GM12874 (cell line): Measurements from ENCODE around the gene NDUFAF2.
A peak's percentile ranks its signal among the peaks of the same experiment; 100 is the strongest.

Experiments used
- TF ChIP-seq, protein P1 (sequence below): IDR thresholded peaks from 2 replicates; pipeline ENCODE4 v1.5.1; 2011; ENCODE audit warnings: low read depth, mild to moderate bottlenecking, control low read depth, low read length, moderate library complexity; ENCODE audit not compliant: insufficient read depth

Gene NDUFAF2

DNA sequence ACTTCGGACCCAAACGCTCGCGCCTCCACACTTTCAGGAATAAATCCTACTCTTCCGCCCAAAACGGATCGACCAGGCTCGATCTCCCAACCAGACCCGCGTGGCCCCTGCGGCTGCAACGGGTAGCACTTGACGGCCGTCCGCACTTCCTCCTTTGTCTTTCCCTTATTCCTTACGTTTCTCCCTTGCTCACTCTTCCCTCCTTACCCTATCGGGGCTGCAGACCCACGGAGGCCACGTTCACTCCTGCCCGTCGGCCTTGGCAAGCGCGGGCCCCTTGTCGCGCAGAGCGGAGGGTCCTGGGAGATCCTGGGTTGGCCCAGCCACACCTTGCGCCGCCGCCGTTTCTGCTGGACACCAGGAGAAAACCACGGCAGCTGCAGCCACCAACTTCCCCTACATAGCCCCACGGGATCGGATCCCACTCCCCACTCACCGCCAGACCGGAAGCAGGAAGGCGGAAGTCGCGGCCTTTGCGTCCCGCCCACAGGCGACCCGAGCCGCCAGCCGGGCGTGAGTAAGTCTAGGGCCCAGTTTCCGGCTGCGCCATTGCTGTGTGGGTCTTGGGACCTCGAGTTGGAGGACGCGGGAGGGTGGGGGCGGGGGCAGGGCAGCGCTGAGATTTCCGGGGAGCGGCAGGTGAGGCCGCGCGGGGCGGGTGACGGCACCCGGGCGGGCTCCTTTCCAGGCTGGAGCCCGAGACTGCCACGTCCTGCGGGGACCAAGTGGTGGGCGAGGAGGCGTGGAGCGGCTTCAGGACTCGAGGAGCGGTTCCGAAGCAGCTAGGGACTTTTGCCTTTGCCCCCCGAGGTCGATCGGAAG lies 217.2 kb downstream of the NDUFAF2 start, which contains the start of gene SMIM15:
Gene SMIM15 (minus strand): TSS at position 459 of the 822 bp plus-strand sequence. CDS start 2,297 bp downstream, outside the sequence.
- TF ChIP-seq, protein P1, sequence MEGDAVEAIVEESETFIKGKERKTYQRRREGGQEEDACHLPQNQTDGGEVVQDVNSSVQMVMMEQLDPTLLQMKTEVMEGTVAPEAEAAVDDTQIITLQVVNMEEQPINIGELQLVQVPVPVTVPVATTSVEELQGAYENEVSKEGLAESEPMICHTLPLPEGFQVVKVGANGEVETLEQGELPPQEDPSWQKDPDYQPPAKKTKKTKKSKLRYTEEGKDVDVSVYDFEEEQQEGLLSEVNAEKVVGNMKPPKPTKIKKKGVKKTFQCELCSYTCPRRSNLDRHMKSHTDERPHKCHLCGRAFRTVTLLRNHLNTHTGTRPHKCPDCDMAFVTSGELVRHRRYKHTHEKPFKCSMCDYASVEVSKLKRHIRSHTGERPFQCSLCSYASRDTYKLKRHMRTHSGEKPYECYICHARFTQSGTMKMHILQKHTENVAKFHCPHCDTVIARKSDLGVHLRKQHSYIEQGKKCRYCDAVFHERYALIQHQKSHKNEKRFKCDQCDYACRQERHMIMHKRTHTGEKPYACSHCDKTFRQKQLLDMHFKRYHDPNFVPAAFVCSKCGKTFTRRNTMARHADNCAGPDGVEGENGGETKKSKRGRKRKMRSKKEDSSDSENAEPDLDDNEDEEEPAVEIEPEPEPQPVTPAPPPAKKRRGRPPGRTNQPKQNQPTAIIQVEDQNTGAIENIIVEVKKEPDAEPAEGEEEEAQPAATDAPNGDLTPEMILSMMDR, result no peak

DNA sequence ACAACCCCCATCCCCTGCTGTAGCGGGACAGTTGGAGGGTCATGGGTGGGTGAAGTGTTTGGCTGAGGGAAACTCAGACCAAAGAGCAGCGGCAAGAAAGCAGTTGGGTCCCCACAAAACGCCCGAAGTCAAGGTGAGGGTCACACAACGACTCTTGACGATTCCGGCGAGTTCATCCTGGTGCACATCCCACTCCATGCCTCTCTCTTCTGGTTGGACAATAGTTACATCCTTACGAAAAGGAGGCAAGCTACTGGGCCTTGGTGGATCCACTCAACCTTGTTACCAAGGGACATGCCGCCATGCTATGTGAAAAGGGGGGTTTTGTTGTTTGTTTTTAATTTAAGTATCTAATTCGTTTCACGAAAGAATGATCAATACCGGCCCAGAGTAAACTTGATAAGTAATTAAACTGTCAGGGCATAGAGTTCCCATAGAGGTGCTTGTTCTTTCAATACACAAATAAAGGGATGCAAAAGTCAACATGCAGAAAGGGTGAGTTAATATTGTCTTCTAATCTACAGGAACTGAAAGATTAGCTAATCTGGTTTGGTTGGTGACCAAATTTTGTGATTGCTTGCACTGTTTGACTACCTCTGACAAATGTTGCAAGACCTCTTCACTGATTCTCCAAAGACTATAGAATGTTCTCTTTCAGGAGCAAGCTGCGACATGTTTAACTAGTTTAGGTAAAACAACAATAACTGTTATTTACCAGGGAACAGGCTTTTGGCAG lies 218.0 kb downstream of the NDUFAF2 start:
- TF ChIP-seq, protein P1, result no peak

DNA sequence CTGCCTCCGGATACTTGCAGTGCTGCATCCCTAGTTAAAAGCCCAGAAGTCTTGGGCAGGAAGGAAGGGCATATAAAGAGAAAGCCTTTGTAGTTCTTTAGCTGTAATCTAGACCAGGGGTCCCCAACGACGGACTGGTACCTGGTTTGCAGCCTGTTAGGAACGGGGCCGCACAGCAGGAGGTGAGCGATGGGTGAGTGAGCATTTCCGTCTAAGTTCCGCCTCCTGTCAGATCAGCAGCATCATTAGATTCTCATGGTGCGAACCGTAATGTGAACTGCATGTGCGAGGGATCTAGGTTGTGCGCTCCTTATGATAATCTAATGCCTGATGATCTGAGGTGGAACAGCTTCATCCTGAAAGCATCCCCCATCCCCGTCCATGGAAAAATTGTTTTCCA lies 218.9 kb downstream of the NDUFAF2 start:
- TF ChIP-seq, protein P1, result no peak

DNA sequence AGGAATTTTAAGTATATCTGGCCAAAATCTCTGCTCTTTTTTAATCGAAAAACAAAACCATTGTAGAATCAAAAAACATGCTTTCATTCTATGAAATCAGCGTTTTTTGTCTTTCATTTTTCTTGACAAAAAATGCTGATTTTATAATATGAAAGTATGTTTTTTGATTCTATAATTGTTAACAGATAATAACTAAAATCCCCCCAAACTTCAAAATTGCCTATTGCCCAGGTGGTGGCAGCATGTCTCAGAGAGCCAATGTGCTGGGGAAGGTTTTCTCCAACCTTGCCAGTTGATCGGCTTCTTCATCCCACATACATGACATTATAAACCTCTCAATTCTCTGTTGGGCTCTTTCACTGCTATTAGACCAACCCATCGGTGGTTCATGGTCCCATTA lies 222.4 kb downstream of the NDUFAF2 start:
- TF ChIP-seq, protein P1, result peak; percentile 38; the same call in 1 of the 2 replicates

DNA sequence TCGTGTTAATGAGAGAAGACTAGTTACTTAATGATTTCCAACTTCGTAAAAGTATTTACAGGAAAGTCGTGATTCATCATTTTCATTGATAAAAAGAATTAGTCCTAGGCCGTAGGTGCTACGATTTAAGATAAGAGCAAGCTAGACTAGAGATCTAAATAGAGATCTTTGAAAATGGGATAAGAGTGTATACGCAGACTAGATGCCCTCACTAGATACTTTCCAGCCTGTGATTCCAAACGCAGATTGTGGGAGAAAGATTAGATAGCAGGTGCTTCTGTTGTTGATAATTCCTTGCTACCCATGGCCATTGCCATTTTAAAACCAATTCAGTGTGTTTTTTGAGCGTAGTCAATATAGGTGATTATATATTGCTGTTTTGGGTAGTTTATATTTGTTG lies 223.9 kb downstream of the NDUFAF2 start:
- TF ChIP-seq, protein P1, result no peak

DNA sequence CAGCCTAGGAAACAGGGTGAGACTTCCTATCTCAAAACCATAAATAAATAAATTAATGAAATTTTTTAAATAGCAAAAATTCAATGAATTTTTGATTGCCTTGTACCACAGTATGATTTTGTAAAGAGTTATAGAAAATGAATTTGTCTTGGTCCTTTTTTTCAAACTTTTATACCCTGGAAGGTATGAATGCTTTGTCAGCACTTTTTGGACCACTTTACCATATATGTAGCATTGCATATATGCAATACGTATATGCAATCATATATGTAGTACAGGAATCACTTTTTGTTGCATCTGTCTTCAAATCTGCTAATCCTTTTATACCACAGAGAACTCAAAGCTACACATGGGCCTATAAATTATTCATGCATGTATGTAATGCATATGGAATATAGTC lies 226.5 kb downstream of the NDUFAF2 start:
- TF ChIP-seq, protein P1, result no peak

DNA sequence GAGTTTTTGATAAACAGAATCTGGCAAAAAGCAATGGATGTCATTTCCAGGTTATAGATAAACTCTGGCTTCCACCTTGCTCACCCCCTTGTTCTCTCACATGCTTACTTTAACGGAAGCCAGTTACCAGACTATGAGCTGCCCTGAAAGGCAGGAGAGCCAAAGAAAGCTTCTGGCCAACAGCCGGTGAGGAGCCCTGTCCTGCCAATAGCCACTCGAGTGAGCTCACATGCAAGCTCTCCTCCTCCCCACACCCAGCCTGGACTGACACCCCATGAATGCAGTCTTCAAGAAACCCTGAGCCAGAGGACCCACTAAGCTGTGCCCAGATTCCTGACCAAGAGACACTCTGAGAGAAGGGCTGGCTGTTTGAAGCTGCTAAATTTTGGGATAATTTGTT lies 231.6 kb downstream of the NDUFAF2 start:
- TF ChIP-seq, protein P1, result no peak
